SKM-1 (cell line): ENCODE data around the gene FRAS1.
"Not testable (repeated sequence)": the region's sequence is repeated elsewhere in the genome, so short reads cannot be mapped to it uniquely, and the experiment has no call there.

Source experiments
- DNase-seq: peaks from one replicate; lab custom pipeline; 2025; ENCODE audit not compliant: unreplicated experiment; lab: John Stamatoyannopoulos, UW

The FRAS1 gene

DNA sequence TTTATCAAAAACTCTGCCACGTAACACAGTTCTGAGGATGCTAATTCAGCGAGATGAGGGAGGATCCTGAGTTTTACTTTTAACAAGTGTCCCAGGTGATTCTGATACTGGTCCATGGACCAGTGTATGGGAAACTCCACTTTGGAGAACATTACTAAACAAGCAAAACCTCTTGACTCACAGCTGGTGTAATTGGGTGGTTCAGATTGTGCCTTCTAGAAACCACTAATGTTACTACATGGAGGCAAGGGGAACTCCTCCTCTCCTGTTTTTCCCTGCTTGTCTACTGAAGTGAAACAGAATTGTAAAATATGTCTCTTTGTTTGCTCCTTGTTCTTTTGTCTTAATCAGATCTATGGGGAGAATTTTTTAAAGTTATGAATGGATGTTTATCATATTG lies 62.6 kb downstream of the FRAS1 start:
- DNase-seq, result no peak

DNA sequence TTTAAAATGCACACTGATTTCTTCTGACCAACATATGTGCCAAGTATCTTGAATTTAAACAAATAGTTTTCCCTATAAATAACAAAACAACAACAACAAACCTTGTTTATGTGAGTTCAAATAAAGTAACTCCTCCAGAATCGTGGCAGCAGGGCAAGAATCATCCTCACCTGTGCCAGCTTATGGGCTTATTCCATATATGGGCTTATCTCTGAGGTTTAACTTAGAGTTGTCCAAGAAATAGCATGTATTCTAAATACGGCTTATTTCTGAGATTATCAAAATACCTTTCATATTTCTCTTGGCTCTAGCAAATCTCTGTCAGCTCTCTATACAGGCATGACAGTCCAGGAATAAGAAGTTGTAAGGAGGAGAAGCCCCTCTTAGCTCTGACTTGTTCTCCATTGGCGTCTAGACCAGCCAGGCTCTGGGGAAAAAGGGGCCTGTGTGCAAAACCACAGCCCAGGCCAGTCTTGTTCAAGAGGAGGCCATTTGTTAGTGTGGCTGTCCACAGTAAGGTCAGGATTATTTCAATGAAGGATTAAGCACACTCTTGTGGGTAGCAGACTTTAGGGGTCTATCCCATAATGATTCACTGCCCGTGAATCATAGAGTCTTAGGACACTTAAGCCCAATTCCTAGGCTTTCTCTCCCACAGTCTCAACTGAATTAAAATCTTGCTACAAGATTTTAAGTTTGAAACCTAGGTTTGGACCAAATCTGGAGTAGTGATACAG lies 63.2 kb downstream of the FRAS1 start:
- DNase-seq, result no peak

DNA sequence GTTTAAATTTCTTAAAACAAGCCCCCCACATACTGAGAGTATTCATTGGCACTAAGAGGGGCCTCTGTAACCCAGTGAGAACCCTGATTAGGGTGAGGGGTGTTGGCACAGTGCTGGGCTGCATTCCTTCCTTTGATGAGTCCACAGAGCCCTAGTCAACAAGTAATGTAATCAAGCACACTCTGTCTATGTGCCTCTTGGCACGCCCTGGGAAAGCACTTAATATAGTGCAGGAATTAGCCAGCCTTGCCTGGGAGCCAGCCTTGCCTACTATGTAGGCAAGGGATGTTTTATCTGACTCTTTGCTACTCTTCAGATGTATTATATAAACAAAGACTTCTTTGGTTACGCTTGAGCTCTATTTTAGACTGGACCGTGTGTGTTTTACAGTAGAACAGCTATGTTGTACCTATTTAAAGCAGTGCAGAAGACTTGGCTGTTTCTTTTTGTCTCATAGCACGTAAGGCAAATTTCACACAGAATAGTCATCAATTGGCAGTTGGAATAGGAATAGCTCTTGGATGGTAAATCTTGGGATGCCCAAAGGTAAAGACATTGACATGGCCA lies 64.3 kb downstream of the FRAS1 start:
- DNase-seq, result no peak

DNA sequence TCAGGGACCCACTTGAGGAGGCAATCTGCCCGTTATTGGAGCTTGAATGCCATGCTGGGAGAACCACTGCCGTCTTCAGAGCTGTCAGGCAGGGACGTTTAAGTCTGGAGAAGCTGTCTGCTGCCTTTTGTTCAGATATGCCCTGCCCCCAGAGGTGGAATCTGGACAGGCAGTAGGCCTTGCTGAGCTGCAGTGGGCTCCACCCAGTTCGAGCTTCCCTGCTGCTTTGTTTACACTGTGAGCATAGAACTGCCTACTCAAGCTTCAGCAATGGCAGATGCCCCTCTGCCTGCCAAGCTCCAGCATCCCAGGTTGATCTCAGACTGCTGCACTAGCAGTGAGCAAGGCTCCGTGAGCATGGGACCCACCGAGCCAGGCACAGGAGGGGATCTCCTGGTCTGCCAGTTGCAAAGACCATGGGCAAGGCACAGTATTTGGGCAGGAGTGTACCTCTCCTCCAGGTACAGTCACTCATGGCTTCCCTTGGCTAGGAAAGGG lies 68.8 kb downstream of the FRAS1 start:
- DNase-seq, result not testable (repeated sequence)

DNA sequence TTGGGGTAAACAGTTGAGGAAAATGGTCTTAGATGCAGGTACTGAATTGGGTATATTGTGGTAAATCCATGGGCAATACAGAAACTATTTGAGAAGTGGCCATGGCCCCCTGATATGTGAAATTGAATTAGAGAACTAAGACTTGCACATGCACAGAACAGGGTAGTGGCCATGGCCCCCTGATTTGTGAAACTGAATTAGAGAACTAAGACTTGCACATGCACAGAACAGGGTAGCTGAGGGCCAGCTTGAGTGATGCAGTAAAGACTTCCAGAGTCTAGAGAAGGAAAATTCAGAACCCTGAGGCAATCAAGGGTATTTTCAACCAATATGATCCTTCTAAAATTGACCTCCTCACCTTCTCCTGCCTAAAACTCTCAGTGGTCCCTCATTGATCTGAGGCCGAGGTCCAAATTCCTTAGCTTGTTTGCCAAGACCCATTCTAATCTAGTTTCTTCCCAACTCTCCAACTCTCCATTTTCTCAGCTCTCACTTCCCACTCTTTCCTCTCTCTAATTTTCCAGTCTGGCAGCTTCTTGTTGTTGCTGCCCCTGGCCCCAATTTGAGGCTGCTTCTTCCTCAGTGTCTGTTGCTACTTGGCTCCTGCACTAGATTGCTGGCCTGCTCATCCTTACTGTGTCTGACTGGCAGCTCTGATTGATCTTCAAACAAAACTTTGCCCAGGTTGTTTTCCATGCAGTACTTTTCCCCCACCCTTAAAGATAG lies 72.4 kb downstream of the FRAS1 start:
- DNase-seq, result no peak

DNA sequence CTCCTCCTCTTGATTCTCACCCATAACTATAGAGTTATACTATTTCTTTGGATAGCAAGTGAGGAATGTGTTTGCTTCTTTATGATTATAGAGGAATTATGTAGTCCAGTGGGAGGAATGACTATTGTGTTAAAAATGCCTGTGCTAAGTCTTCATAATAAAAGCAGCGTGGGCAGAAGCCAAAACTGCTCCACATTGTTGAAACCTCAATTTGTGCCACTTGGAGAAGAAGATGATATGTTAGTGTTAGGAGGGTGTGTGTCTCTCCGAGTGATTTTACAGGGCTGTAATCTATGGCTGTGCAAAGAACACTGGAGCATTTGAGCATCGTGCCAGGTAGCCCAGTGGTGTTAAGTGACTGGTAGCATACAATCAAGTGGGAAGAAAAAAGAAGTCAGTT lies 74.3 kb downstream of the FRAS1 start:
- no peak for DNase-seq

DNA sequence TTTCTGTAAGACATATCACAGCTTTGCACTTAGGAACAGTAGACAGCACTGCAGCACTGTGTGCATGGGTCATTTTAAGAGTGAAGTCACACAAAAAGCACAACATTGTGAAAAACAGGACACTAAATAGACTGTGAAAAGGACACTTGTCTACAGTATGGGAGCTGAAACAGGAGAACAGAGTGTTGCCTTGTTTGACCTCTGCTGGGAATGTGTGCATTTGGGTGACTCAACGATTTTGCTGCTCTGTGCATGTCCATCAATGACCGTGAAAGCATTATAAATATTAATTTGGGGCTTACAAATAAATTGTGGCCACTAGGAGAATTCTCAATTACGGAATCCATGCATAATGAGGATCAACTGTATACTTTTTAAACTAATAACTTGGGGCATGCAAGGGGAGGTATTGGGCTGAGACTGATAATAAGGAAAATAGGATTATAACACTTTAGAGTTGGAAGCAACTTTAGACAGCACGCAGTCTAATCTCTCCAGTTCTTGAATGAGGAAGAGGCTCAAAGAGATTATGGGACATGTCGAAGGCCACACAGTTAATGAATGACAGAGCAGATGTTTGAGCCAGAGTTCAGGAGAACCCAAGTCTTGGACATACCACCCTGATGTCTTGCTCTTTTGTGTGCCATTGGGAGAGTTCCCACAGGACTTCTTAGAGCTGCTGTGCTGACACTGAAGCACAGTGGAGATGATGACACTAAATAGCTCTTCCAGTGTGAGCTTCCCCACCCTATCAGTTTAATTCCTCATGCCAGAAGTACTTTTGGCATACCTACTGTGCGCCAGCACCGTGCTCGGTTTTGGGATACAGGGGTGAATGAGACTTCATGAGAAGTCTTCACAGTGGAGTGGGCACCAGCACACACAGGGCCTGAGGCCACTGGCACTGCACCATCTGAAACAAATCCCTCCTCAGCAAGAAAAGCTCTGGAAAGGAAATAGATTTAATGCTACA lies 79.3 kb downstream of the FRAS1 start:
- DNase-seq, result no peak

DNA sequence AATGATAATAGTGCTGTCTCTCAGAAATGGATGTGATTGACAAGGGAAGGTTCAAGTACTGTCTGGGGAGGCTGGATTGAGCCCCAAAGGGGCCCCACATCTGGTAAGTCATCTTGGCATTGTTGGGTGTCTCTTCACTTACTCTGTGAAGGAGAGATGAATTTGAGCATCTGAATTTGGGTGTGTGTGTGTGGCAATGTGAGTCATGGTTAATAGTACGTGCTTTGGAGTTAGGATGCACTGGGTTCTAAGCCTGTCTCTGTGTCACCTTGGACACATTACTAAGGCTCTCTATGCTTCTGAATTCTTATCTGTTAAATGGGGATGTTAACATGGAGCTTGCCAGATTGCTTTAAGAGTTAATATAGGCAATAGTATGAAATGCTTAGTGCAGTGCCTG lies 80.4 kb downstream of the FRAS1 start:
- DNase-seq, result no peak

DNA sequence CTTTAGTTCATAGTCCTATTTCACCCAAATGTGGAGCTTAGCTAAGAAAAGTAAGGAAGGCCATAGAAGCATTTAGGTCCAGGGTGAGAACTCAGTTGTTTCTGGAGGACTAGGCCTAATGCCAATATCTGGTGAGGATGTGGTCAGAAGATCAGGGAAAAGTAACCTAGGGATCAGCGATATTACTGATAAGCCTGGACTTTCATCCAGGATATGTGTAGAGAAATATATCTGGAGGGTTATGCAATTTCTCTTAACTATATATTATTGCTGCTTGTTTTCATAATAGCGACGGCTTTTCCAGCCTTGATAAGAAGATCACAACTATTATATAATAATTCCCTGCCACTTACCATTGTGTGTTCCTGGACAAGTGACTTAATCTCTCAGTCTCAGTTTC lies 81.1 kb downstream of the FRAS1 start:
- DNase-seq, result no peak

DNA sequence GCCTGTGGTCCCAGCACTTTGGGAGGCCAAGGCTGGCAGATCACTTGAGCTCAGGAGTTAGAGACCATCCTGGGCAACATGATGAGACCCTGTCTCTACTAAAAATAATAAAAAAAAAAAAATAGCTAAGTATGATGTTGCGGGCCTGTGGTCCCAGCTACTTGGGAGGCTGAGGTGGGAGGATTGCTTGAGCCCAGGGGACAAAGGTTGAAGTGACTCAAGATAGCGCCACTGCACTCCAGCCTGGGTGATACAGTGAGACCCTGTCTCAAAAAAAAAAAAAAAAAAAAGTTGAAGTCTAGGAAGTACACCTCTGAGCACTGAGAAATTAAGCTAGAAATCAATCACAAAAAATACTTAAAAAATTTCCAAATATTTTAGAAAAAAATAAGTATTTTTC lies 86.5 kb downstream of the FRAS1 start:
- no peak for DNase-seq

DNA sequence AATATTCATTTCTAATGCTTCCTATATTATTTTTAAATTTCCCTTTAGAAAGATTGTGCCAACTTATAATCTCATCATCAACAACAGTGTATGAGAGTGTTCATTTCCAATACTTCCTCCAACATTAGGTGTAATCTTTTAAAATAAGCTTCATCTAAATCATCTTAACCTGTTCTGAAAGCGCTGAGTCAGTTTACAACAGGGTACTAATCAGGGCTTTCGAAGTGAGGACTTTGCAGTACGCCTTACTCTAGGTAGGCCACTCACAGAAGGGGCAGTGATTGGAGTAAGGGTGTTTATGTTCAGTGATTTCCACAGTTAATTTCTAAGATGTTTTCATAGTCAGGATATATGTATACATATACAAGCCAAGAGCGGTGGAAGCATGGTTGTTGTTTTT lies 87.9 kb downstream of the FRAS1 start:
- no peak for DNase-seq

DNA sequence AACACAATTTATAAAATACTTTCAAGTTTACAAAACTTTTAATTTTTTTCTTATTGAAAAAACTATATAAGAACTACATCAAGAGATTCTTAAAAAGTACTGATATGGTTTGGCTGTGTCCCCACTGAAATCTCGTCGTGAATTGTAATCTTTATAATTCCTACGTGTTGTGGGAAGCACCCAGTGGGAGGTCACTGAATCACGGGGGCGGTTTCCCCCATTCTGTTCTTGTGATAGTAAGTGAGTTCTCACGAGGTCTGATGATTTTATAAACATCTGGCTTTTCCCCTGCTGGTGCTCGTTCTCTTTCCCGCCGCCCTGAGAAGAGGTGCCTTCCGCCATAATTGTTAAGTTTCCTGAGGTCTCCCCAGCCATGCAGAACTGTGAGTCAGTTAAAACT lies 88.5 kb downstream of the FRAS1 start:
- no peak for DNase-seq

DNA sequence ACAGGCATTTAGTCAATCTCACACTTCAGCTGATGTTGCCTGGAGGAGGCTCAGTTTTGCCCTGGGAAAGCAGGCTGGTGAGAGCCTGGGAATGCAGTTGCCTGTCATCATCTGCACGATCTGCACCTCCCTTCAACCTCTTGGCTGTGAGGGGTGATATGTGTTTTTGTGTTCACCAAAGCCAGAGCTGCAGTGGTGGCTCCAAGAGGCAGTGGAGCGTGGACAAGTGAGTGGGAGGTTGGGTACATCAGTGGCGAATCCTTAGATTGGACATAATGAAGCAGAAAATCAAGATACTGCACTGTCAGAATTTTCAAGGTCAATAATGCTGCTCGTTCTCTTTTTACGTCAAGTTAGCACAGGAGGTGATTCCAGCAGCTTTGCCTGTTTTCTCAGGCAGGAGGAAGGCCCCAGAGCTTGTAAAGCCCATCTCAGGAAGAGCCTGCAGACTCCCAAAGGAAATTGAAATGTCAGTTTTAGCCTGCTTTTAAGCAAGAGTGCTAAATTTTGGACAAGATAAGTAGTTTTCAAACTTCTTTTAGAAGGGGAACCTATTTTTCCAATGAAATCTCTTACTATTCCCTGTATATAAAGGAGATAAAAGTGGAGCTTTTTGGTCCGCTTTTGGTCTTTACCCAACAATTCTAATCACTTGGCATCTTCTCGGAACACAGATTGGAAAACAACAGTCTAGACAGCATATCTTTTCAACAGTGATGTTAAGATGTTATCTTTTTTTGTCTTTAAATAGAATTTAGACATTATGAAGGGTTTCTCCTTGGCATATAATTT lies 92.8 kb downstream of the FRAS1 start:
- DNase-seq, result no peak

DNA sequence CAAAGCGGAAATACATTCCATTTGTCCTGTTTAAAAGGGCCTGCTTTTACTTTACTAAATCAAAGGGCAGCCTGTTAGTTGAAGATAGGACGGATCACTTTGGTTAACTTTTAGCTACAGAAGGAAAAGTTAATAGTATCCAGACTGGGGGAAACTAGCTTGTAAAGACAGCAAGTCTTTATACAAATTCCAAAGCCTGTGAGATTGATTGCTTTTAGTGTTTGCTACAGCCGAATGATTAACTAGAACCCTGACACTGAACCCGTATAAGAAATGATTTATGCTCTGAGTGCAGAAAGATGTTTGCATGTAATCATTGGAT lies 93.4 kb downstream of the FRAS1 start:
- DNase-seq, result no peak

DNA sequence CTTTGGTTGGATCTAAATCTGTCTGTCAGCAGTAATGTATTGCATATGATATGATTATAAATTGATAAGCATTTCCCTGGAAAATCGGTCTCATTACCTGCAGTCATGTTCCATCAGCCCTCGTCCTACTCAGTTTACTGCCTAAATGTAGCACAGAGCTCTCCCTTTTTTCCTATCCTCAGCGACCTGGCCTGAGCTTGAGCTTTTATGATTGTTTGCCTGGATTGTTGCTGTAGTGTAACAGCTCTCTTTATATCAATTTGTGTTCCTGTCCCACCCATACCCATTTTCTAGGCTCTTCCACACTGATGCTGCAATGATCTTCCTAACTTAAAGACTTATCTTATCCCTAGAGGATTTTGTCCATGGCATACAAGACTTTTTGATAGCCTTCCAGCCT lies 95.7 kb downstream of the FRAS1 start:
- DNase-seq, result no peak

DNA sequence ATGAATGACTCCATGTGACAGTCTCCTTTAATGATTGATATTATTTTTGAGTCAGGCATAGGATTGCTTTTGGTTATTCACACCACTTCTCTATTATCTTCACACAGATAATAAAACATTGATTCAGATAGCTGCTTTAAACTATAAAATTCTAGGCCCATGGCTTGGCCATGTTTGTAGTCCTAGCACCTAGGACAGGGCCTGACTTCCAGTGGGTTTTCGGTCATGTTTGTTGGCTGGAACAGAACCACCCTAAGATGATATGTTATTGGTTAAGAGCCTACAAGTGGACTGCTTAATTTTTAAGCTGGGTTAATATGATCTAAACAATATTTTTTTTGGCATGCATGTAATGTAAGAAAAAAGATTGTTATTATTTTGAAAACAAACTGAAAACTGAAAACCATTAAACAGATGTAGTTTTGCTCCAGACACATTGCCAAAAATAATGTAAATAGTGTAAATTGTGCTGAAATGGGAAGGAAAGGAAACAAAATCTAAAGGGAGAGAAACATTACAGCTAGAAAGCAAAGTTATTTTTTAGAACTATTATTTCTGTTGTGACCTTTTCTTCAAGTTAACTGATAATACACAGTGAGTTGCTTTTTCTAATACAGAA lies 98.0 kb downstream of the FRAS1 start:
- no peak for DNase-seq

DNA sequence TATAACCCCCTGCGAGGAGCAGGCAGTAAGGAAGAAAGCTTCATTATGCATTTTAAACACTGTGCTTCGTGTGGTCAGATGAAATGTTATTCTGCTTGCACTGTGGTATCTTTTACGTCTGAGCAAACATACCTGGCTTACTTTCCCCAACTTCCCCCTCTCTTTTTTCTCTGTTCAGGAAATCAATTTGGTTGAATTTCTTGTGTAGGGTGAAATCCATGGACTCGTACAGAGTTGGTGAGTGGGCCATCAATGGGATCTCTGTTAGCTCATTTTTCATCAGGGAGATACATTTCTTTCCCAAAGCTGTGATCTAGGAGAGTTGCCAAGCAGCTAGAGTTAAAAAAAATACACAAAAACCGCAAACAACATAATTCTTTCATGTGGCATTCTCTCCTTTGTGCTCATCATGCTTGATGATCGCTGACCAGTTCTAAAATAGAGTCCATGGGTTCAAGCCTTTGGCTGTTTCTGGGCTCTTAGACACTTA lies 98.5 kb downstream of the FRAS1 start:
- DNase-seq, result no peak

DNA sequence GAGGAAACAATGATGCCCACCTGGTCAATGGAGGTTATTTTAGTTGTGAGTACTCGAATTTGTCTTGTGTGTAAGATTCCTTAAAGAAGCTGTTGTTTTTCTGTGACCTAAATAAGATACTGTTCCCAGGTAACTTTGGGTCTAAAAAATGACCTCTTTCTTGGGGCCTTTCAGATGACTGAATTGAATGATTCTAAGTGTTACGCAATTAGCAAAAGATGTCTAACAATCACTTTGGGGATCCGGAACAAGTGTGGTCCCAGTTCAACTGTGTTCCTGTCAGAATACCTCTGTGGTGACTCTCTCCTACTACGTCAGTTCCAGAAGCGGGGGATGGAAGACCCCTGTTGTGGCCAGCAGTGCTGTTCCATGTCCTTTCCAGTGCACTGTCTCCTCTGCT lies 99.4 kb downstream of the FRAS1 start:
- no peak for DNase-seq

DNA sequence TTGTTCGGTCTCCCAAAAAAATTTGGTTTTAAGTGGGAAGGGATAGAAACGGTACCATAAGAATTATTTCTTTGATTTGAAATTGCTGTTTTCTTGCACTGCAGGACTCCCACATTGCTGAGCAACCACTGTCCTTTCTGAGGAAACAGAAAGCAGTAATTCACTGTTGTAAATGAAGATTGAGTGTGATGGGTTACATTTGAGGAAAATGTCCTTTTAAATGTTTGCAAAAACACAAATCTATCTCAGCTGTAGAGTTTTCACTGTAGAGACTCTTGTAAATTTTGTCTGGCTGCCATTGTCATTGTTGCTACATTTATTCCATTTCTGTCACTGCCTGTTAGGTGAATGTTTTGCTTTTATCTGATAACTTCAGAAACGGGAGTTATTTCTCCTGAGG lies 105.2 kb downstream of the FRAS1 start:
- DNase-seq, result no peak

DNA sequence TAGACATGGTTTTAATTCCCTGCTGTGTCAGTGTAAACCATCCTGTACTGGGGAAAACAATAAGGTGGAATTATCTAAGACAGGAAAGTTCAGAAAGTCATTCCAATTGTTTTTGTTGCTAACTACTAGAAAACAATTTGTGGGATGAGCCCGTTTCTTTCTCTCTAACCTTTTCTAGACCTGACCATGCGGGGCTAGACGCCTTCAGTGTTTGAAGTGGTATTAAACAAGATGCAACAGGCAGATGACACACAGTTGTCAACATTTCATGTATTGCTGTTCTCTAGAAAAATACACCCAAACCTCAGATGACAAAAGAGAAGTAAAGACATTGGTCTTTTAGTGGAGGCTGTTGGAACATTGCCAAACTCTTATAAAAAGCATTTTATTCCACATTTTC lies 105.7 kb downstream of the FRAS1 start:
- DNase-seq, result no peak
